ENCODE measurements around the gene MYLK.

DNA sequence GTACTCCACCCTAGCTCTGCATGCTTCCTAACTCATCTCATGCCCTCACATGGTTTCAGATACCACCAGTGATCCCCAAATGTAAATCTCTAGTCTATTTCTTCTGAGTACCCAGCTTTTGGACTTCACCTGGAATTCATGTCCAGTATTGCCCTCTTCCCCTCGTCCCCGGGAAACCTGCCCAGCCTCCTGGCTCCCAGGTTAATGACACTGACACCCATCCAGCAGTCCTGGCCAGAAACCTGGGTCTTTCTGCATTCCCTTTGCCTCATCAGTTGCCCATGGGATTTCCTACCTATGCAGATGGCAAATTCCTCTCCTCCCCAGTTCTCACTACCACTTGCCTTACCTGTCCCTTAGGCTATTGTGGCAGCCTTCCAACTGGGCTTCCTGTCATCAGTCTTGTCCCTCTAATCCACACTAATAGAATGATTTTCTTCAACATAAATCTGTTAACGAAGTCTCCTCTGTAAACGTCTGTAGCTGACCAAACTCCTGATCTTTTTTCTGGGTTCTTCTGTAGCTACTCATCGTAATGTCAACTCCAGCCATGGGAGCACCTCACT, 15.3 kb upstream of the MYLK start:
- TF ChIP-seq, protein P1, sequence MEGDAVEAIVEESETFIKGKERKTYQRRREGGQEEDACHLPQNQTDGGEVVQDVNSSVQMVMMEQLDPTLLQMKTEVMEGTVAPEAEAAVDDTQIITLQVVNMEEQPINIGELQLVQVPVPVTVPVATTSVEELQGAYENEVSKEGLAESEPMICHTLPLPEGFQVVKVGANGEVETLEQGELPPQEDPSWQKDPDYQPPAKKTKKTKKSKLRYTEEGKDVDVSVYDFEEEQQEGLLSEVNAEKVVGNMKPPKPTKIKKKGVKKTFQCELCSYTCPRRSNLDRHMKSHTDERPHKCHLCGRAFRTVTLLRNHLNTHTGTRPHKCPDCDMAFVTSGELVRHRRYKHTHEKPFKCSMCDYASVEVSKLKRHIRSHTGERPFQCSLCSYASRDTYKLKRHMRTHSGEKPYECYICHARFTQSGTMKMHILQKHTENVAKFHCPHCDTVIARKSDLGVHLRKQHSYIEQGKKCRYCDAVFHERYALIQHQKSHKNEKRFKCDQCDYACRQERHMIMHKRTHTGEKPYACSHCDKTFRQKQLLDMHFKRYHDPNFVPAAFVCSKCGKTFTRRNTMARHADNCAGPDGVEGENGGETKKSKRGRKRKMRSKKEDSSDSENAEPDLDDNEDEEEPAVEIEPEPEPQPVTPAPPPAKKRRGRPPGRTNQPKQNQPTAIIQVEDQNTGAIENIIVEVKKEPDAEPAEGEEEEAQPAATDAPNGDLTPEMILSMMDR (IDR thresholded peaks at IDR 0.05; ENCODE audit: insufficient read depth, low read depth, low read length), result no peak
- no peak for TF ChIP-seq EZH2 (IDR thresholded peaks at IDR 0.05; ENCODE audit: insufficient read depth, low read length)

Data from astrocyte (in vitro differentiated cells and primary cell).